HG03097 (cell line): ENCODE results near the gene UBE2E3.

Experiments
- ATAC-seq: cut with Tn5 transposase; IDR thresholded peaks from one replicate; pipeline ENCODE4 v1.9.1; 2021; ENCODE audit not compliant: unreplicated experiment, low FRiP score

Gene UBE2E3

GRCh38 chr2:180975585-180975984 is 4.8 kb upstream of the UBE2E3 start:
- no peak for ATAC-seq

GRCh38 chr2:180978903-180979748 is 1.3 kb upstream of the UBE2E3 start:
- ATAC-seq, result no peak

- ATAC-seq, result no peak
These were observed 678 bp upstream of the UBE2E3 start for GRCh38 chr2:180979749-180980105.

- ATAC-seq, result no peak
These were observed 822 bp downstream of the UBE2E3 start for GRCh38 chr2:180980943-180981911.

DNA sequence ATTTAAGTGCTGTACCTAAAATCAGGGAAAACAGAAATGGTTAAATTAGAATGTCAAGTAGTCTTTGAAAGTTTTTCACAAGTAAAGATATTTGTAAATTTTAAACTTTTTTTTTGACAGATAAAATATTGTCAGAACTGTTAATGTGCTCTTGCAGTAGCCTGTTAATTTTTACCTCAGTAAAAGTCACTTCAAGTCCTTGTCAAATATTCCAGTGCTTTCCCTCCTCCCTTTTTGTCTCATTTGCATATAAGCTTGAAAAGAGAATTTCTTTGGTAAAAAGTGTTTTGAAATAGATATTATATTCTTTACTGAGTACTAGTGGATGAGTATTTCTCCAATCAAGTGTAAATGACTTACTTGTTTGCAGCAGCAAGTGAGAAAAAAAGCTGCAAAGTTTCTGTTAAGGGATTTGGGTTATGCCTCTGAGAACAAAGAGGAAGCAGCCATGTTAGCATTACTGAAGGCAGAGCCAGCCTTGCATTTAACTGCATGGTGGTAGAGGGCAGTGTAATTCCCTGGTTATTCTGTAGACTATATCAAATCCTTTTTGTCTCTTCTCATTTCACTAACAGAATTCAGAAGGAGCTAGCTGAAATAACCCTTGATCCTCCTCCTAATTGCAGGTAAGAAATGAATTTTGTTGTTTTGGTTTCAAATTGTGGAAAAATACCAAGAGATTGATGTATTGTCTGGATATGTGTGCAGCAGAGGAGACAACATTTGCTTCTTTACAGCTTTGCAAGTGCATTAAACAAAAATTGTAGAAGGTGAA is 3.2 kb downstream of the UBE2E3 start:
- peak; percentile 30 for ATAC-seq

GRCh38 chr2:180985771-180986395 is 5.5 kb downstream of the UBE2E3 start:
- ATAC-seq, result no peak

DNA sequence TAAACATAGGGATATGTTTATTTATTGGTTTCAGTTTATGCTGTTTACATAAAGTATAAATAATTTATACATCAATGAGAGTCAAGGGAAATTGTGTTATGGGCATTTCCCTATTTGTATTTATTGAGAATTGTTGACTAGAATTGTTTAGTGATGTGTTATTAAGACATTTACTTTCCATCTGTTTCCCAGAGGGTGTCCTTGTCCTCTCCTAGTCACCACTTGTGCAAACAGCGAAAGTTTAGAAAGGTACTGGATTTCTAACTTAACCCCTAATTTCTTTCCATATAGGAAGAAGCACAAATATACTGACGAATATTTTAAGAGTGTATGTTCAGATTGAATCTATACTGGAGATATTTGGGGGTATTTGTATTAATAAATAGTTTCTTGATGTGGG is 6.7 kb downstream of the UBE2E3 start:
- no peak for ATAC-seq

DNA sequence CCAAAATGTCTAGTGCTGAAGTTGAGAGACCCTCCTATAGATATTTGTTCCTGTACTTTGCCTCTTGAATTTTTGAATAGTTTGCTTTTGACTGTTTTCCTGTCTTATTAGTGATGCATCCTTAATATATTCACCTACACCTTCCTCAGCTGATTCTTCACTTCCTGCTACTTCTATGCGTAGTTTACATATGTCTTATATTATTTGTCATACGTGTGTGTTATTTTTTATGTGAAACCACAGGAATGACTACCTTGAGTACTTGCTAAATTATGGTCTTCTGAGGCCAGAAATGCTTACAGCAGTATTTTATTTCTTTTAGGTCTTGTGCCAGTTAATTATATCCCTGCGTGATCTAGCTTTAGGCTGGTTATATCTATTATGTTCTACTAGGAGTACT is 9.9 kb downstream of the UBE2E3 start:
- ATAC-seq, result no peak

GRCh38 chr2:180990794-180991193 is 10.4 kb downstream of the UBE2E3 start:
- no peak for ATAC-seq

- ATAC-seq, result no peak
These were observed 11.0 kb downstream of the UBE2E3 start for GRCh38 chr2:180991361-180991760.

DNA sequence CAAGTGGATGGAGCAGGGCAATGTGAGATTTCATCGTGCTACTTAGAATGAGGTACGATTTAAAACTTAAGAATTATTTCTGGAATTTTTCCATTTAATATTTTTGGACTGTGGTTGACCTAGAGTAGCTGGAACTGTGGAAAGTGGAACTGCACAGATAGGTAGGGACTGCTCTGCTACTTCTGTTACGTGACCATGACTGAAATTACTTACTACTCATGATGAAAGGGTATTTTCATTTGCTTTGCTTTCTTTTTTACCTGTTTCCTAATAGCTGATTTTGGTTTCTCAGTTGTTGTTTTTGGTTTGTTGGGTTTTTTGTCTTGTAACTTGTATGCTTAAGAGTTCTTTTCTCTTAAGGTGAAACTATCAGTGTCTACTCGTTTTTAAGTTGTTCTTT is 11.4 kb downstream of the UBE2E3 start:
- peak; percentile 41 for ATAC-seq

GRCh38 chr2:180992994-180993393 is 12.6 kb downstream of the UBE2E3 start:
- ATAC-seq, result no peak

DNA sequence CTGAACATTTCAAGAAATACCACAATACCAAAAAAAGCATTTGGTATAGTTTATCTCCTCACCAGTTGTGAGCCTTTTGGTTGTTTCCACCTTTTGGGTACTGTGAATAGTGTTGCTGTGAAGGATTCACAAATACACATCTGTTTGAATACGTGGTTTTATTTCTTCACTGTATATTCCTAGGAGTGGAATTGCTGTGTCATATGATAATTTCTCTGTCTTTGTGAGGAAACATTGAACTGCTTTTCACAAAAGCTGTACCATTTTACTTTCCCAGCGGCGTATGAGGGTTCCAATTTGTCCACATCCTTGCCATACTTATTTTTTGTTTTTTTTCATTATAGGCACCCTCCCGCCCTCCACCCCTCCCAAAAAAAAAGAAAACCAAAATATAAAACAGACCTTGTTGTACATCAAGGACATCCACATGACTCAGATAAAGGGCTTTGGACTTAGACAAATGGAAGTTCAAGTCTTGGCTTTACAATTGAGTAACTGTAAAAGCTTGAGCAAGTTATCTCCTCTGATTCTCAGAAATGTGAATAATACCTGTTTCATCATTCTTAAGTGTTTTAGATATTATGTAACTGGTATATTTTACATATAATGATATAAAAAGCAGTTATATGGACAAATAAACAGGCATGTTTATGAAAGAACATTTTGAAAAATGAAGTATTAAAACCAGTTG is 19.0 kb downstream of the UBE2E3 start:
- ATAC-seq, result no peak

GRCh38 chr2:181004647-181005325 is 24.4 kb downstream of the UBE2E3 start:
- ATAC-seq, result no peak

GRCh38 chr2:181005326-181005655 is 24.9 kb downstream of the UBE2E3 start:
- no peak for ATAC-seq

GRCh38 chr2:181005809-181006208 is 25.4 kb downstream of the UBE2E3 start:
- no peak for ATAC-seq

- ATAC-seq, result no peak
These were observed 26.9 kb downstream of the UBE2E3 start for GRCh38 chr2:181007086-181007837.

- no peak for ATAC-seq
These were observed 28.0 kb downstream of the UBE2E3 start for GRCh38 chr2:181008407-181008806.
